Stimulated activated CD4-positive, alpha-beta T cell treated with anti-CD3 and anti-CD28 coated beads, Interleukin-2, amount 100 ng/mL, for 48 hours (primary cell): Measurements from ENCODE around the gene TSSK3.

ENCODE experiments used
- DNase-seq, 2 donors: peaks; one replicate each; pipeline ENCODE4 v3.0.0-alpha.2; 2020

Gene TSSK3

DNA sequence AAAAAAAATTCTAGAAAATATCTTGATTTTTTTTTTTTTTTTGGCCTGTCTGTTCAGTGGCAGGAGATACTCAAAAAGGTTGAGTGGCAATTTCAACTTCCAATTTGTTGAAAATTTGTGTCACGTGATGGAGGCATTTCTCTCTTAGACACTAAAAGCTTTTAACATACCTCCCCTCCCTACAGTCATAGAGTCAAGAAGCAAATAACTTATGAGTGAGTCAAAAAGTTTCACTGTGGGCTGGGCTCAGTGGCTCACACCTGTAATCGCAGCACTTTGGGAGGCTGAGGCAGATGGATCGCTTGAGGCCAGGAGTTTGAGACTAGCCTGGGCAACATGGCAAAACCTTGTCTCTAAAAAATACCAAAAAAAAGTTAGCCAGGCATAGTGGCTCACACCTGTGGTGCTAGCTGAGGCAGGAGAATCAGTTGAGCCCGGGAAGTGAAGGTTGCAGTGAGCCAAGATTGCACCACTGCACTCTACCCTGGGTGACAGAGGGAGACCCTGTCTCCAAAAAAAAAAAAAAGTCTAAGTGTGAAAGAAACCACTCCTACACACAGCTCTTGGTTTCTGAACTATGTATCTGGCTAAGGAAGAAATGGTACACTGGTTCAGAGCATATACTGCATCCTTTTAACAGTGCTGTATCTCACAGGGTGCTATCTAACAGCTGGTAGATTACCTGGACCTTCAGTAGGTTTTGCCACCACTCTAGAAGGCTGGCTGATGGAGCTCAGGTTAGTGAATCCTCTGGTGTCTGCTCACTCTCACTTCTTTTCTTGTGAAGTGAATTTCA, 43.5 kb downstream of the TSSK3 start:
- DNase-seq = no peak

GRCh38 chr1:32406629-32407111, 44.3 kb downstream of the TSSK3 start:
- DNase-seq = no peak

DNA sequence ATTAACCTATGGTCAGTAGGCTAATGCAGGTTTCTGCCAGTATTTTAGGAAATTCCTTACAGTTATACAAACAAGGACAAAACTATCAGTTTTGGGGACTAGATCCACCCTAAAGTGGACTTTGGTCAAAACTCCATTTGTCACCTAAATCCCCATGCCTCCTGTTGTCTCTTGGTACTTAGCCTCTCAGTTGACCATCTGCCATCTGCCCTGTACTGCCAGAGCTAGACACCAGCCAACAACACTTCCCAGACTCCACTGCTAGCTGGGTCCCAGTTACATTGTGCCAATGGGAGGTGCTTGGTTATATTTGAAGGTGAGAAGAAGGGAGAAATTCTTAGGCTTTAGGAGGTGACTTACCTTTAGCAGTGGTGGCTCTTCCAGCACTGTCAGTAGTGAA, 48.9 kb downstream of the TSSK3 start:
- no peak for DNase-seq

- DNase-seq = peak; percentile 75 to 78
Measured at GRCh38 chr1:32413507-32414185, 51.3 kb downstream of the TSSK3 start.
